Stimulated activated CD8-positive, alpha-beta memory T cell treated with anti-CD3 and anti-CD28 coated beads, Interleukin-15, amount 100 ng/mL, for 24 hours (primary cell): ENCODE data around the gene ADIPOR1.

Experiments used
- DNase-seq: peaks from one replicate; pipeline ENCODE4 v3.0.0-alpha.2; 2020; ENCODE audit warnings: low read depth

Gene ADIPOR1

GRCh38 chr1:202972046-202972445 is 13.9 kb upstream of the ADIPOR1 start:
- no peak for DNase-seq

GRCh38 chr1:202968895-202969295 is 10.8 kb upstream of the ADIPOR1 start:
- no peak for DNase-seq

GRCh38 chr1:202968351-202968750 is 10.2 kb upstream of the ADIPOR1 start:
- DNase-seq, result no peak

GRCh38 chr1:202967684-202968281 is 9.7 kb upstream of the ADIPOR1 start:
- DNase-seq, result no peak

GRCh38 chr1:202966006-202966898 is 8.1 kb upstream of the ADIPOR1 start:
- no peak for DNase-seq

GRCh38 chr1:202965422-202965821 is 7.3 kb upstream of the ADIPOR1 start:
- no peak for DNase-seq

- no peak for DNase-seq
Observed at GRCh38 chr1:202964791-202965410, 6.8 kb upstream of the ADIPOR1 start.

GRCh38 chr1:202961220-202961880 is 3.2 kb upstream of the ADIPOR1 start:
- DNase-seq, result no peak

GRCh38 chr1:202959276-202959620 is 1.1 kb upstream of the ADIPOR1 start:
- no peak for DNase-seq

- DNase-seq, result no peak
Observed at GRCh38 chr1:202958544-202959275, 598 bp upstream of the ADIPOR1 start.

GRCh38 chr1:202956969-202957368 is 1.1 kb downstream of the ADIPOR1 start:
- DNase-seq, result no peak

- DNase-seq, result no peak
Observed at GRCh38 chr1:202954057-202954745, 3.9 kb downstream of the ADIPOR1 start.

GRCh38 chr1:202953392-202953791 is 4.7 kb downstream of the ADIPOR1 start:
- DNase-seq, result no peak

GRCh38 chr1:202952818-202953217 is 5.3 kb downstream of the ADIPOR1 start:
- DNase-seq, result no peak

- no peak for DNase-seq
Observed at GRCh38 chr1:202952099-202952498, 6.0 kb downstream of the ADIPOR1 start.

GRCh38 chr1:202951437-202951836 is 6.7 kb downstream of the ADIPOR1 start:
- no peak for DNase-seq

GRCh38 chr1:202945483-202945882 is 12.6 kb downstream of the ADIPOR1 start:
- no peak for DNase-seq

GRCh38 chr1:202944438-202944921 is 13.6 kb downstream of the ADIPOR1 start:
- no peak for DNase-seq

GRCh38 chr1:202942426-202942825 is 15.7 kb downstream of the ADIPOR1 start:
- no peak for DNase-seq

- DNase-seq, result no peak
Observed at GRCh38 chr1:202941372-202941771, 16.7 kb downstream of the ADIPOR1 start.

- no peak for DNase-seq
Observed at GRCh38 chr1:202940561-202940960, 17.6 kb downstream of the ADIPOR1 start.
